PC-3 (cell line): ENCODE results near the gene DUSP22. TPM values are rescaled to one million over a fixed set of nuclear protein-coding genes. Genes with fewer than 3 reads are reported as not detected.
"Not testable (repeated sequence)": the region's sequence is repeated elsewhere in the genome, so short reads cannot be mapped to it uniquely, and the experiment has no call there.

Source experiments
- ATAC-seq: fragments of 200-7000 bp; cut with Tn5 transposase; 2 replicates; pipeline ENCODE4 v1.9.1; 2020; ENCODE audit warnings: mild to moderate bottlenecking, moderate library complexity
- BruUV-seq: library from RNA; stranded (reverse); fragments of 400-500 nt; replicated peaks from 2 replicates; lab custom pipeline; 2021; lab: Mats Ljungman, UMichigan
- CTCF ChIA-PET: fragments of 300-600 bp; sonication (Branson Sonifier 250); formaldehyde crosslinking; loops from one replicate; lab custom pipeline; 2022; ENCODE audit warnings: antibody characterized with exemption; lab: Charles Lee
- POLR2A ChIA-PET: fragments of 300-600 bp; sonication (Branson Sonifier 250); formaldehyde crosslinking; loops from one replicate; lab custom pipeline; 2022; ENCODE audit warnings: antibody characterized with exemption; ENCODE audit not compliant: unreplicated experiment; lab: Charles Lee
- DNase-seq: peaks from one replicate; pipeline ENCODE4 v3.0.0-alpha.2; 2015
- H2AFZ ChIP-seq: fragments of 300-600 bp; sonication (generic); 2 replicates; pipeline ENCODE4 v1.6.0; 2016; ENCODE audit warnings: antibody characterized with exemption, low read length
- H3F3A ChIP-seq: fragments of 300-600 bp; sonication (generic); one replicate; pipeline ENCODE4 v1.6.0; 2017; ENCODE audit warnings: antibody characterized with exemption, low read length, control low read depth, mild to moderate bottlenecking; ENCODE audit not compliant: unreplicated experiment
- H3K27ac ChIP-seq: fragments of 300-600 bp; sonication (generic); 2 replicates; pipeline ENCODE4 v1.5.1; 2016; ENCODE audit warnings: mild to moderate bottlenecking, low read length
- H3K27me3 ChIP-seq: fragments of 300-600 bp; sonication (generic); 2 replicates; pipeline ENCODE4 v1.6.1; 2016; ENCODE audit warnings: low read length, mixed read lengths
- H3K36me3 ChIP-seq: fragments of 300-600 bp; sonication (generic); 2 replicates; pipeline ENCODE4 v1.6.1; 2016; ENCODE audit warnings: low read depth, mixed run types, low read length, mixed read lengths
- H3K4me1 ChIP-seq: fragments of 300-600 bp; sonication (generic); 2 replicates; pipeline ENCODE4 v1.5.1; 2016; ENCODE audit warnings: low read length; ENCODE audit not compliant: insufficient read depth
- H3K4me2 ChIP-seq: fragments of 300-600 bp; sonication (generic); 2 replicates; pipeline ENCODE4 v1.6.0; 2016; ENCODE audit warnings: low read length
- H3K4me3 ChIP-seq: fragments of 300-600 bp; sonication (generic); 2 replicates; pipeline ENCODE4 v1.5.1; 2016; ENCODE audit warnings: mild to moderate bottlenecking, low read length, mixed read lengths
- H3K79me2 ChIP-seq: fragments of 300-600 bp; sonication (generic); 2 replicates; pipeline ENCODE4 v1.6.1; 2017; ENCODE audit warnings: low read length, mixed read lengths
- H3K9ac ChIP-seq: fragments of 300-600 bp; sonication (generic); 2 replicates; pipeline ENCODE4 v1.6.0; 2016; ENCODE audit warnings: mild to moderate bottlenecking, low read length
- H3K9me2 ChIP-seq: fragments of 300-600 bp; sonication (generic); replicated peaks from 2 replicates; pipeline ENCODE4 v1.6.1; 2016; ENCODE audit warnings: mixed run types, low read length, mixed read lengths
- H3K9me3 ChIP-seq: fragments of 300-600 bp; sonication (generic); 2 replicates; pipeline ENCODE4 v1.6.1; 2016; ENCODE audit warnings: low read length, mixed read lengths
- H4K20me1 ChIP-seq: fragments of 300-600 bp; sonication (generic); 2 replicates; pipeline ENCODE4 v1.6.1; 2016; ENCODE audit warnings: low read length, mixed read lengths
- CTCF ChIP-seq: fragments of 300-600 bp; sonication (generic); conservative IDR thresholded peaks from 2 replicates; pipeline ENCODE4 v1.5.1; 2017; ENCODE audit warnings: antibody characterized with exemption, low read depth, mild to moderate bottlenecking, low read length
- EZH2 ChIP-seq: fragments of 300-600 bp; sonication (generic); IDR thresholded peaks from one replicate; pipeline ENCODE4 v1.6.1; 2017; ENCODE audit warnings: antibody characterized with exemption, mild to moderate bottlenecking, low read length; ENCODE audit not compliant: unreplicated experiment
- EZH2phosphoT487 ChIP-seq: fragments of 300-600 bp; sonication (generic); IDR thresholded peaks from 2 replicates; pipeline ENCODE4 v1.6.1; 2018; ENCODE audit warnings: mild to moderate bottlenecking, antibody characterized with exemption, low read length, borderline replicate concordance
- intact Hi-C: fragments of 100-400 bp; cut with micrococcal nuclease; formaldehyde crosslinking; loops from 2 replicates; pipeline ENCODE4 v1.9.0; 2023
- total RNA-seq: library from RNA; depleted of rRNA; stranded (reverse); fragments of >200 nt; gene quantifications from 2 replicates; pipeline ENCODE4 v1.2.3, GENCODE V29; 2014

The DUSP22 gene
- total RNA-seq, 1 experiment from 2014 or later = 37.8 TPM

- Histone ChIP-seq H3K9me2 (no peaks in the 10 kb centered on the region), H3K4me2 (no peak overlapping the region), H3K9ac (no peak overlapping the region), H3K27ac (no peak overlapping the region), H3K79me2 (no peaks in the 10 kb centered on the region), H3K4me1 (peaks cover 9% of the 10 kb centered on the region; the same call in 1 of the 2 replicates), H4K20me1 (no peaks in the 10 kb centered on the region), H3K9me3 (no peaks in the 10 kb centered on the region), H3K4me3 (no peak overlapping the region), H3K36me3 (no peaks in the 10 kb centered on the region), H3F3A (no peaks in the 10 kb centered on the region), H3K27me3 (no peaks in the 10 kb centered on the region), H2AFZ (no peak overlapping the region)
- POLR2A ChIA-PET = no interaction called here
- DNase-seq (no peak), ATAC-seq (no peak)
- TF ChIP-seq EZH2phosphoT487 (no peak), EZH2 (no peak), CTCF (no peak)
- CTCF ChIA-PET = no interaction called here
- intact Hi-C loops = no loop called here
- no TSS peak for BruUV-seq
Measured at GRCh38 chr6:324116-324728, 31.9 kb downstream of the DUSP22 start.

GRCh38 chr6:324729-325125 is 32.4 kb downstream of the DUSP22 start:
- TF ChIP-seq EZH2 = no peak
- TF ChIP-seq EZH2phosphoT487 = no peak
- no peak for TF ChIP-seq CTCF
- CTCF ChIA-PET = no interaction called here

GRCh38 chr6:325161-325860 is 33.0 kb downstream of the DUSP22 start:
- H3K27me3 ChIP-seq, H3K79me2 ChIP-seq, CTCF ChIA-PET, intact Hi-C loops, H3K9me3 ChIP-seq, H3K9me2 ChIP-seq, H3K4me1 ChIP-seq, H3K4me3 ChIP-seq, H2AFZ ChIP-seq, H3K27ac ChIP-seq, BruUV-seq, H3K36me3 ChIP-seq, H3K4me2 ChIP-seq, POLR2A ChIA-PET, H4K20me1 ChIP-seq, H3F3A ChIP-seq, DNase-seq, ATAC-seq, H3K9ac ChIP-seq: not testable (repeated sequence)

More at GRCh38 chr6:324729-325125, 32.4 kb downstream of the DUSP22 start:
- H3K9ac ChIP-seq = no peak overlapping the region
- H3K4me1 ChIP-seq = peaks cover 9% of the 10 kb centered on the region; the same call in 1 of the 2 replicates
- H3K9me3 ChIP-seq = no peaks in the 10 kb centered on the region
- H3K4me3 ChIP-seq = no peak overlapping the region
- H3K79me2 ChIP-seq = no peaks in the 10 kb centered on the region
- H3K36me3 ChIP-seq = no peaks in the 10 kb centered on the region
- no TSS peak for BruUV-seq
- H3K27ac ChIP-seq = no peak overlapping the region
- intact Hi-C loops = no loop called here
- no peaks in the 10 kb centered on the region for H4K20me1 ChIP-seq
- H3K27me3 ChIP-seq = no peaks in the 10 kb centered on the region
- no peak overlapping the region for H2AFZ ChIP-seq
- POLR2A ChIA-PET = no interaction called here
- DNase-seq (no peak), ATAC-seq (no peak)
- no peaks in the 10 kb centered on the region for H3F3A ChIP-seq
- no peaks in the 10 kb centered on the region for H3K9me2 ChIP-seq
- H3K4me2 ChIP-seq = no peak overlapping the region

GRCh38 chr6:326066-326465 is 33.8 kb downstream of the DUSP22 start:
- POLR2A ChIA-PET, H3K4me3 ChIP-seq, H3F3A ChIP-seq, H3K9me2 ChIP-seq, H3K9ac ChIP-seq, H3K27ac ChIP-seq, H3K4me1 ChIP-seq, intact Hi-C loops, H3K4me2 ChIP-seq, BruUV-seq, DNase-seq, H3K79me2 ChIP-seq, ATAC-seq, H3K9me3 ChIP-seq, CTCF ChIA-PET, H4K20me1 ChIP-seq, H3K36me3 ChIP-seq, H2AFZ ChIP-seq, H3K27me3 ChIP-seq: not testable (repeated sequence)
